ENCODE results near the gene CPVL. TPM values are rescaled to one million over a fixed set of nuclear protein-coding genes. Genes with fewer than 3 reads are reported as not detected.

The CPVL gene
- total and polyA plus RNA-seq, 4 donors: 6.0 to 39.0 (median 12.9) TPM

- Histone ChIP-seq H3K9me3 (ENCODE audit: control insufficient read depth in 4 of 4, low read length in 3 of 4) (peaks cover 0 to 14% (median 0%) of the 10 kb centered on the region in 4 donors), H3K4me1 (ENCODE audit: control insufficient read depth in 4 of 4, insufficient read depth in 4 of 4, low read length in 3 of 4) (peaks cover 12 to 30% (median 22%) of the 10 kb centered on the region in 4 donors), H3K4me3 (ENCODE audit: low read depth in 1 of 3, low read length in 3 of 3) (peak overlapping the region in 2 of 3 donors; percentile 22 to 61), H3K27ac (ENCODE audit: low read depth in 1 of 2, low read length in 2 of 2) (no peak overlapping the region), H3K27me3 (ENCODE audit: control insufficient read depth in 4 of 4, insufficient read depth in 4 of 4, low read length in 3 of 4) (peaks cover 0 to 3% (median 0%) of the 10 kb centered on the region in 4 donors), H3K36me3 (ENCODE audit: control insufficient read depth in 4 of 4, insufficient read depth in 3 of 4, low read depth in 1 of 4, low read length in 3 of 4) (no peaks in the 10 kb centered on the region), H3K9ac (ENCODE audit: low read depth in 1 of 2, low read length in 2 of 2) (no peak overlapping the region)
- TF ChIP-seq HNF4A (conservative IDR thresholded peaks at IDR 0.05) (no peak), ATF3 (IDR thresholded peaks at IDR 0.05) (no peak), YY1 (IDR thresholded peaks at IDR 0.05) (peak; percentile 51), FOXA1 (IDR thresholded peaks at IDR 0.05) (no peak), FOXA2 (IDR thresholded peaks at IDR 0.05) (no peak), SP1 (IDR thresholded peaks at IDR 0.05) (no peak), REST (IDR thresholded peaks at IDR 0.05) (no peak), HNF4G (IDR thresholded peaks at IDR 0.05) (no peak), RAD21 (IDR thresholded peaks at IDR 0.05) (peak; percentile 48 to 73), CTCF (IDR thresholded peaks at IDR 0.05; ENCODE audit: low read depth, low read length, missing input control) (peak; percentile 40), GABPA (IDR thresholded peaks at IDR 0.05 in 1 of 2, conservative IDR thresholded peaks at IDR 0.05 in 1 of 2) (no peak), NR2F2 (IDR thresholded peaks at IDR 0.05) (no peak), JUND (IDR thresholded peaks at IDR 0.05) (no peak)
- DNase-seq (ENCODE audit: low spot score): peak; percentile 40
- WGBS: 1% methylated on average over 39 of the region's 39 CpGs
These were observed 189.7 kb downstream of the CPVL start for GRCh38 chr7:28956608-28957063.

- Histone ChIP-seq H3K36me3 (ENCODE audit: control insufficient read depth in 4 of 4, insufficient read depth in 3 of 4, low read depth in 1 of 4, low read length in 3 of 4) (no peaks in the 10 kb centered on the region), H3K27ac (ENCODE audit: low read depth in 1 of 2, low read length in 2 of 2) (peak overlapping the region in 1 of 2 donors; percentile 25), H3K9ac (ENCODE audit: low read depth in 1 of 2, low read length in 2 of 2) (no peak overlapping the region), H3K4me3 (ENCODE audit: low read depth in 1 of 3, low read length in 3 of 3) (peak overlapping the region; percentile 22 to 61 (median 39)), H3K4me1 (ENCODE audit: control insufficient read depth in 4 of 4, insufficient read depth in 4 of 4, low read length in 3 of 4) (peaks cover 12 to 30% (median 22%) of the 10 kb centered on the region in 4 donors), H3K9me3 (ENCODE audit: control insufficient read depth in 4 of 4, low read length in 3 of 4) (peaks cover 0 to 14% (median 0%) of the 10 kb centered on the region in 4 donors), H3K27me3 (ENCODE audit: control insufficient read depth in 4 of 4, insufficient read depth in 4 of 4, low read length in 3 of 4) (peaks cover 0 to 3% (median 0%) of the 10 kb centered on the region in 4 donors)
- WGBS: 8% methylated on average over 104 of the region's 104 CpGs
- DNase-seq (ENCODE audit: low spot score): peak; percentile 78
- no peak for TF ChIP-seq ATF3 (IDR thresholded peaks at IDR 0.05)
- TF ChIP-seq NR2F2 (IDR thresholded peaks at IDR 0.05): no peak
- no peak for TF ChIP-seq TAF1 (conservative IDR thresholded peaks at IDR 0.05)
- TF ChIP-seq YY1 (IDR thresholded peaks at IDR 0.05): no peak
- TF ChIP-seq MAX (IDR thresholded peaks at IDR 0.05): no peak
- no peak for TF ChIP-seq JUND (IDR thresholded peaks at IDR 0.05)
- TF ChIP-seq REST (IDR thresholded peaks at IDR 0.05): no peak
- no peak for TF ChIP-seq HNF4G (IDR thresholded peaks at IDR 0.05)
- TF ChIP-seq GABPA (IDR thresholded peaks at IDR 0.05 in 1 of 2, conservative IDR thresholded peaks at IDR 0.05 in 1 of 2): no peak
- peak in 1 of 2 donors; percentile 6 for TF ChIP-seq HNF4A (conservative IDR thresholded peaks at IDR 0.05)
- no peak for TF ChIP-seq EGR1 (IDR thresholded peaks at IDR 0.05; ENCODE audit: low read depth in 2 of 2)
- TF ChIP-seq SP1 (IDR thresholded peaks at IDR 0.05): peak; percentile 66
- TF ChIP-seq ZBTB33 (IDR thresholded peaks at IDR 0.05): no peak
- TF ChIP-seq RXRA (IDR thresholded peaks at IDR 0.05): peak in 1 of 2 donors; percentile 21
These were observed 190.4 kb downstream of the CPVL start for GRCh38 chr7:28955718-28956607.
